HL-60 (cell line): ENCODE results near the gene CSMD2.

Experiments
- TF ChIP-seq, protein P1 (sequence below): IDR thresholded peaks from one replicate; pipeline ENCODE4 v1.5.1; 2011; ENCODE audit warnings: low read length, control low read depth, inconsistent platforms; ENCODE audit not compliant: insufficient read depth
- TF ChIP-seq, protein P2 (sequence below): IDR thresholded peaks from 2 replicates; pipeline ENCODE4 v1.6.1; 2012; ENCODE audit warnings: low read depth; ENCODE audit not compliant: insufficient replicate concordance

DNA sequence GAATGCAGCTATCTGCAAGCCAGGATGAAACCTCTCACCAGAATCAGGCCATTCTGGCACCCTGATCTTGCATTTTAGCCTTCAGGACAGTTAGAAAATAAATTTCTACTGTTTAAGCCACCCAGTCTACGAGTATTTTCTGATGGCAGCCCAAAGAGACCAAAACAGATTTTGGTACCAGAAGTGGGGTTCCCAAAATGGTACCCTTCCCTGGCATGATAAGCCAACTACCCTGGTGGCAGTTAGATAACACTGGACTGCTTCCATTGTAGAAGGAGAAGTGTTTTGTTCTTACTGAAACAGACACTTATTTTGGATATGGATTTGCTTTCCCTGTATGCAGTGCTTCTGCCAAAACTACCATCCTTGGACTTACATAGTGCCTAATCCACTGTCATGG lies 115.0 kb downstream of the CSMD2 start:
- TF ChIP-seq, protein P1, sequence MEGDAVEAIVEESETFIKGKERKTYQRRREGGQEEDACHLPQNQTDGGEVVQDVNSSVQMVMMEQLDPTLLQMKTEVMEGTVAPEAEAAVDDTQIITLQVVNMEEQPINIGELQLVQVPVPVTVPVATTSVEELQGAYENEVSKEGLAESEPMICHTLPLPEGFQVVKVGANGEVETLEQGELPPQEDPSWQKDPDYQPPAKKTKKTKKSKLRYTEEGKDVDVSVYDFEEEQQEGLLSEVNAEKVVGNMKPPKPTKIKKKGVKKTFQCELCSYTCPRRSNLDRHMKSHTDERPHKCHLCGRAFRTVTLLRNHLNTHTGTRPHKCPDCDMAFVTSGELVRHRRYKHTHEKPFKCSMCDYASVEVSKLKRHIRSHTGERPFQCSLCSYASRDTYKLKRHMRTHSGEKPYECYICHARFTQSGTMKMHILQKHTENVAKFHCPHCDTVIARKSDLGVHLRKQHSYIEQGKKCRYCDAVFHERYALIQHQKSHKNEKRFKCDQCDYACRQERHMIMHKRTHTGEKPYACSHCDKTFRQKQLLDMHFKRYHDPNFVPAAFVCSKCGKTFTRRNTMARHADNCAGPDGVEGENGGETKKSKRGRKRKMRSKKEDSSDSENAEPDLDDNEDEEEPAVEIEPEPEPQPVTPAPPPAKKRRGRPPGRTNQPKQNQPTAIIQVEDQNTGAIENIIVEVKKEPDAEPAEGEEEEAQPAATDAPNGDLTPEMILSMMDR: no peak
- TF ChIP-seq, protein P2, sequence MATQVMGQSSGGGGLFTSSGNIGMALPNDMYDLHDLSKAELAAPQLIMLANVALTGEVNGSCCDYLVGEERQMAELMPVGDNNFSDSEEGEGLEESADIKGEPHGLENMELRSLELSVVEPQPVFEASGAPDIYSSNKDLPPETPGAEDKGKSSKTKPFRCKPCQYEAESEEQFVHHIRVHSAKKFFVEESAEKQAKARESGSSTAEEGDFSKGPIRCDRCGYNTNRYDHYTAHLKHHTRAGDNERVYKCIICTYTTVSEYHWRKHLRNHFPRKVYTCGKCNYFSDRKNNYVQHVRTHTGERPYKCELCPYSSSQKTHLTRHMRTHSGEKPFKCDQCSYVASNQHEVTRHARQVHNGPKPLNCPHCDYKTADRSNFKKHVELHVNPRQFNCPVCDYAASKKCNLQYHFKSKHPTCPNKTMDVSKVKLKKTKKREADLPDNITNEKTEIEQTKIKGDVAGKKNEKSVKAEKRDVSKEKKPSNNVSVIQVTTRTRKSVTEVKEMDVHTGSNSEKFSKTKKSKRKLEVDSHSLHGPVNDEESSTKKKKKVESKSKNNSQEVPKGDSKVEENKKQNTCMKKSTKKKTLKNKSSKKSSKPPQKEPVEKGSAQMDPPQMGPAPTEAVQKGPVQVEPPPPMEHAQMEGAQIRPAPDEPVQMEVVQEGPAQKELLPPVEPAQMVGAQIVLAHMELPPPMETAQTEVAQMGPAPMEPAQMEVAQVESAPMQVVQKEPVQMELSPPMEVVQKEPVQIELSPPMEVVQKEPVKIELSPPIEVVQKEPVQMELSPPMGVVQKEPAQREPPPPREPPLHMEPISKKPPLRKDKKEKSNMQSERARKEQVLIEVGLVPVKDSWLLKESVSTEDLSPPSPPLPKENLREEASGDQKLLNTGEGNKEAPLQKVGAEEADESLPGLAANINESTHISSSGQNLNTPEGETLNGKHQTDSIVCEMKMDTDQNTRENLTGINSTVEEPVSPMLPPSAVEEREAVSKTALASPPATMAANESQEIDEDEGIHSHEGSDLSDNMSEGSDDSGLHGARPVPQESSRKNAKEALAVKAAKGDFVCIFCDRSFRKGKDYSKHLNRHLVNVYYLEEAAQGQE: no peak
